GM19238 (cell line): ENCODE results near the gene C20orf141.

Experiments
- DNase-seq: peaks from one replicate; pipeline ENCODE4 v3.0.0; 2011; ENCODE audit warnings: low spot score; ENCODE audit not compliant: insufficient read length

Gene C20orf141

GRCh38 chr20:2846698-2847097 lies 31.9 kb downstream of the C20orf141 start:
- no peak for DNase-seq

DNA sequence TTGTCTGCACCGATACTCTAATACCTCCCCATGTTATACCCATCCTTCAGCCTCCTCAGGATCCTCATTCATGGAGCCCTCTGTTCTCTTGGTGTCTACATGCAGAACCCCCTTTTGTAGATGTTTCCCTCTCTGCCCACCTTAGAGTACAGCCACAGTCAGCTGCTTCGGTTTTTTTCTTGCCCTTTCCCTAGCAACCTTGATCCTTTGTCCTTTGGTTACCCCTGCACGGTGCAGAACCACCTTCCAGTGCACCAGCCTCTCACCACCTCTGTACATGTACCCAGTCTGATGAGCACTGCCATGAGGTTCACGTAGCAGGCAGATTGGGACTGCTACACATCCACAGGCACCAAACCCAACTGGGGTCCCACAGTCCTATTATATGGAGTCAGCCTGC lies 33.0 kb downstream of the C20orf141 start:
- no peak for DNase-seq

DNA sequence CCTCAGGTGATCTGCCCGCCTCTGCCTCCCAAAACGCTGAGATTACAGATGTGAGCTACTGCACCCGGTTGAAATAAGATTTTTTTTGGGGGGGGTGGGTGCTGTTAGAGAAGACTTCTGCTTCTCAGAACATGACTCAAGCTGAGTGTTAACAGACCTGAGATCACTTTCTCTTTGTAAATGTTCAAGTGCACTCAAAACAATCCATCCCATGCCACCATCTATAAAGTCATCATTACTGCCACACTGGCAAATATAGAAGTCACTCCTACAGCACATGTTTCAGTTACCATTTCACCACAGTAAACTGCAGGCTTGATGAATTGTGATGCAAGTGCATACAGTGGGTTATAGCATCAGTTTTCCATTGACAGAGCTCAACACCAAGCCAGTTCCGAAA lies 34.7 kb downstream of the C20orf141 start:
- no peak for DNase-seq

- no peak for DNase-seq
These were observed 36.3 kb downstream of the C20orf141 start for GRCh38 chr20:2851086-2851485.

- no peak for DNase-seq
These were observed 43.8 kb downstream of the C20orf141 start for GRCh38 chr20:2858591-2858990.

GRCh38 chr20:2859330-2860121 lies 44.7 kb downstream of the C20orf141 start:
- no peak for DNase-seq

GRCh38 chr20:2864626-2865025 lies 49.8 kb downstream of the C20orf141 start:
- no peak for DNase-seq

GRCh38 chr20:2865101-2865500 lies 50.3 kb downstream of the C20orf141 start:
- DNase-seq, result no peak
